NCI-H1092 treated with DMSO at 0.1 percent for 48 hours (cell line): Measurements from ENCODE around the gene DACH1.

ENCODE experiments used
- DNase-seq: peaks from one replicate; lab custom pipeline; 2025; lab: John Stamatoyannopoulos, UW

DACH1 gene

GRCh38 chr13:71702253-71702652, 164.8 kb downstream of the DACH1 start:
- no peak for DNase-seq

DNA sequence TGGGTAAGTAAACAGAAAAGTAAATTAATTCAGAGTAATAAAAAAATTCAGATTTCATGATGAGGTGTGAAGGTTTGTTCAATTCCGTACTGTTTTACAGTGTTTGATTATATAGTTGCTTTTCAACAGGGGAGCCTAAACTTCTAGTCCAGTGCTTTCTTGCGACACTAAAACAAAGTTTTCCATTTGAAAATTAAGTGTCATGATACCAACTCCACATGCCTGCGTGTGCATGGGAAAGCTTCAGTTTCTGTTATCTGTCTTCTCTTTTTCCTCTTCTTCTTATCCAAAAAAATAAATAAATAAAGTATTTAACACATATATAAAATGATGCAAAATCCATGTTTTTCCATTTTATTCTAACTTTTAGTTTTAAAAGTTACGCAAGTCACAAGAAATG, 165.3 kb downstream of the DACH1 start:
- no peak for DNase-seq

DNA sequence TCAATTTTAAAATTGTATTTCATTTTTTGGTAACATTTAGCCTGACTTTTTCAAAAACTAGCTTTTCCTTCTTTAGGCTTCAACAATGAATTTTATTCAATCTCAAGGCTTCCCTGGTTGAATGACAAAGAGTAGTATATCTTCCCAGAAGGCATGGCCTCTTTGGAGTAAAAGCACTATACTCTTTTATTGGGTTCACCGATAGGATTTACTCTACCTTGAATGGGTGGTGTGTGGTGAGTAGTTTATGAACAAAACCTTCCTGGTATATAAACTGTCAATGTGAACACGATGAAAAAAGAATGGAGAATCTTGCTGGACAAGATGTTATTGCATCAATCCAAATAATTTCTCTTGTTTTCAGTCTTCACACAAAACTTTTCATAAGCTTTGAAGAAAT, 167.7 kb downstream of the DACH1 start:
- DNase-seq, result no peak

GRCh38 chr13:71695662-71696061, 171.3 kb downstream of the DACH1 start:
- no peak for DNase-seq

GRCh38 chr13:71685072-71685471, 181.9 kb downstream of the DACH1 start:
- DNase-seq, result no peak

- DNase-seq, result no peak
Observed at GRCh38 chr13:71681901-71682613, 184.9 kb downstream of the DACH1 start.

DNA sequence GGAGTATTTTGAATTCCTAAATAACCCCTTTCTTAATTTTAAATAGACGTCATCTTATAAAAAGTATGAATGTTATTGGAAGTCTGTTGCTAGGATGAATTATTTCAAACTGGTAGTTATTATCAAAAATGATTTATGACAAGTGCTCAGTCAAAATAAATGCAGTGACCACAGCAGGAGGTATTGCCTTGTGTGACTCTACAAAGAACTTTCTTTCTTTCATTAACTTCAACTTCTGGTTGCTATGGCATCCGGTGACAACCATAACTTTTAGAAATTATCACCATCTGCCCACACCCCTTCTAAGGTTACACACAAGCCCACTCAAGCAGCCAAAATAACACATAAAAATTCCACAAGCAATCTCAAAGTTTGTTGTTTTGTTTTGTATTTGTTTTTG, 189.9 kb downstream of the DACH1 start:
- no peak for DNase-seq

- DNase-seq, result no peak
Observed at GRCh38 chr13:71672512-71672911, 194.5 kb downstream of the DACH1 start.

DNA sequence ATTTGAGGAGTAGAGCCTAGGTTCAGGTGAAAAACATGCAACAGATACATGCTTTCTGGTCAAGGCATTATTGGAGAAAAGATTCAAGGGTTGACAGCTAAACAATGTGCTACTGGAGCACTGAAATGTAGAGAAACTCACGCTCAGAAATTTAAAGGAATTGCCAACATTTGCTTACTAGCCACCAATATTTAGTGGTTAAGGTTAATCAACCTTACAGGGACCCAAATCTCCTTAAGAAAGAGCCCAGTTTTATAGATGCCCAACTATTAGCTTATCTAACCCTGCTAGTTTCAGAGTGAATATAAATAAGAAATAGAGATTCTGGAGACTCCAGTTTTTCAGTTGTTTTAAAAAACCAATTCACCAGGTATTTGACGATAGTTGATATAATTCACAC, 203.6 kb downstream of the DACH1 start:
- DNase-seq, result no peak

- peak; percentile 43 for DNase-seq
Observed at GRCh38 chr13:71661921-71662320, 205.1 kb downstream of the DACH1 start.

- DNase-seq, result no peak
Observed at GRCh38 chr13:71659404-71659803, 207.6 kb downstream of the DACH1 start.

GRCh38 chr13:71645467-71645866, 221.5 kb downstream of the DACH1 start:
- no peak for DNase-seq

DNA sequence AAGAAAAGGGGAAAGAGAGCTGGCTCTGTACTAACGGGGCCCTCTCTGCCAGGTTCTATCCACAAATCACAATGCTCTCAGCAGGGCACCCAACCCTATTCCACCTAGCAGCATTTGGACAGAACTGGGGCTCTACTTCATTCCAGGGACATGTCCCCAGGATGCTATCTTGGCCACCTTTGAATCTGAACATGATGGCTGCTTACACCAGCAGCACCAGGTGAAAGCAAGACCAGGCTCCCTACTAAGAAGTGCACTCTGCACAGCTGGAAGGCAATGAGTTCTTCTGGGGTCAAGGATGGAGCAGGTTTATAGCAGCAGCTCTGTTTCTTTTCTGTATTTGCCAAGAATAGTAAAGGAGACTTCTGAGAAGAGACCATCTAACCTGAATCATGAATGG, 222.4 kb downstream of the DACH1 start:
- no peak for DNase-seq

DNA sequence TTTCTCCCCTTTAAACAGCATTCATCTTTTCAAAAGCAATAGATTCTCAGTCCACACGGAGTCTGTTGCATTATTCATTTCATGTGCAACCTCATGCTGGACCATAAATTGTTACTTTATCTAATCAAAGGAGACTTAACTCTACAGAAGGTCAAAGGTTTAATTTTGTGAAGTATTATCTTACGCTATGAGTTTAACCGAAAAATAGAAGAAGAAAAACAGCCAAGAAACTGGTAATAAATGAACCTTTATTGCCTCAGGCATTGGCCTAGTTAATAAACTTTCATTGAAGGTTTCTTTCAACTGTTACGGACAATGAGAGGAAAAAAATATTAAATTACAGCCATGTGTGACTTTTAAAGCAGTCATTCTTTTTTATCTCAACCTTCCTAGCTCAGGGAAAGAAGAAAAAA, 223.6 kb downstream of the DACH1 start:
- no peak for DNase-seq

DNA sequence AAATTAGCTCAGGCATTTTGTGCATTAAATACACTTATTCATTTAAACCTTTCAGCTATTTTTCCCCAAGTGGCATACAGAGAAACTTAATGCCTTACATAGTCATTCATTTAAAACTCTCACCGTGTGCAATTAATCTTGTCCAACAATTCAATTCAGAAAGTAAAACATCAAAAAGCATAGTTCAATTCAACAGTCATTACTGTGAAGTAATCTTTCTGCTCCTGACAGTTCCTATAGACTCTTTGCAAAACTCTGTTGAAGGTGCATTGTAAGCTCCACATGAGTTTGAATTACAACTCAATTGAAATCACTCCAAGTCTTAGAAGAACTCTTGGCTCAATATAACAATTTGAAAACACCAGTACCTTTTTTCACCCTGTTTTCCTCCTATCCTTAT, 228.3 kb downstream of the DACH1 start:
- no peak for DNase-seq

DNA sequence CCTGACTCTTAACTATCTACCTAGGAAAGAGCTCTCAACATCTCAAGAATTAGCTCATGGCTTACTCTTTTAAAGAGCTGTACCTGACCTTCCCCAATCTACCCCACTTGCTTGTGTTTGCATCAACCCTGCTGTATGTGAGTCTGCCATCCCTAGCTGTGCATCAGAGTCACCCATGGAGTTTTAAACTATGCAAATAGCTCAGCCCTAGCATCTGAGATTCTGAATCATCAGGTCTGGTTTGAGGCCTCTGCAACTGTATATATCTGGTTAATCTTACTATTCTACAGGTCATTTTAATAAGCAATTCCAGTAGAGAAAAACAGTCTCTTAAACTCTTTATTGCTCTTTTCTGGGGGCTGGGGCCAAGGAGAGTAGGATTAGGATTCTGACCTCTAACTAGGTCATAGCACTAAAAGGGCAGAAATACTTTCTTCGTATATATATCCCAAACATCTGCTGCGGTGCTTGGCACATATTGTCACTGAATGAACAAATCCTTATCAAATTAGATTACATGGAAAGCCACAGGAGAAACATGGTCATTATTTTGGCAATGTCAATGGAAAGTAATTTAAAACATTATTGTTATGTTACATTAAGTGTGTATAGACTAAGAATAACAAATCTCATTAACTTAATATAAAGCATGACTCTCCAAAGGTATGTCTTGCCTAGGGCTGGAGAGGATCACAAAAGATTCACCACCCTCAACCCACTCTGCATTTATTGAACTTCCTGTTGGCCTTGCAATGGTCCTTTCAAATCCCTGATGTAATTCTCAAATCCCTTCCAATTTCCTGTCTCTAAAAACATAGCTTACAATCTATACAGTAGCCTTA, 232.2 kb downstream of the DACH1 start:
- no peak for DNase-seq

GRCh38 chr13:71634182-71634581, 232.8 kb downstream of the DACH1 start:
- DNase-seq, result no peak

- no peak for DNase-seq
Observed at GRCh38 chr13:71632721-71633120, 234.3 kb downstream of the DACH1 start.

- DNase-seq, result no peak
Observed at GRCh38 chr13:71632206-71632605, 234.8 kb downstream of the DACH1 start.

GRCh38 chr13:71629167-71629566, 237.8 kb downstream of the DACH1 start:
- no peak for DNase-seq

GRCh38 chr13:71626421-71627117, 240.4 kb downstream of the DACH1 start:
- no peak for DNase-seq

GRCh38 chr13:71625694-71626093, 241.3 kb downstream of the DACH1 start:
- DNase-seq, result no peak
